Articular chondrocyte of knee joint (primary cell): ENCODE data around the gene SLC25A20. TPM values are rescaled to one million over a fixed set of nuclear protein-coding genes. Genes with fewer than 3 reads are reported as not detected.

ENCODE experiments used
- total RNA-seq: library from RNA; depleted of rRNA; stranded (reverse); fragments of >200 nt; gene quantifications from 2 replicates; pipeline ENCODE4 v1.2.3, GENCODE V29; 2012

SLC25A20 gene, protein sequence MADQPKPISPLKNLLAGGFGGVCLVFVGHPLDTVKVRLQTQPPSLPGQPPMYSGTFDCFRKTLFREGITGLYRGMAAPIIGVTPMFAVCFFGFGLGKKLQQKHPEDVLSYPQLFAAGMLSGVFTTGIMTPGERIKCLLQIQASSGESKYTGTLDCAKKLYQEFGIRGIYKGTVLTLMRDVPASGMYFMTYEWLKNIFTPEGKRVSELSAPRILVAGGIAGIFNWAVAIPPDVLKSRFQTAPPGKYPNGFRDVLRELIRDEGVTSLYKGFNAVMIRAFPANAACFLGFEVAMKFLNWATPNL
- 15.7 and 25.4 TPM in 2 replicates for total RNA-seq

DNA sequence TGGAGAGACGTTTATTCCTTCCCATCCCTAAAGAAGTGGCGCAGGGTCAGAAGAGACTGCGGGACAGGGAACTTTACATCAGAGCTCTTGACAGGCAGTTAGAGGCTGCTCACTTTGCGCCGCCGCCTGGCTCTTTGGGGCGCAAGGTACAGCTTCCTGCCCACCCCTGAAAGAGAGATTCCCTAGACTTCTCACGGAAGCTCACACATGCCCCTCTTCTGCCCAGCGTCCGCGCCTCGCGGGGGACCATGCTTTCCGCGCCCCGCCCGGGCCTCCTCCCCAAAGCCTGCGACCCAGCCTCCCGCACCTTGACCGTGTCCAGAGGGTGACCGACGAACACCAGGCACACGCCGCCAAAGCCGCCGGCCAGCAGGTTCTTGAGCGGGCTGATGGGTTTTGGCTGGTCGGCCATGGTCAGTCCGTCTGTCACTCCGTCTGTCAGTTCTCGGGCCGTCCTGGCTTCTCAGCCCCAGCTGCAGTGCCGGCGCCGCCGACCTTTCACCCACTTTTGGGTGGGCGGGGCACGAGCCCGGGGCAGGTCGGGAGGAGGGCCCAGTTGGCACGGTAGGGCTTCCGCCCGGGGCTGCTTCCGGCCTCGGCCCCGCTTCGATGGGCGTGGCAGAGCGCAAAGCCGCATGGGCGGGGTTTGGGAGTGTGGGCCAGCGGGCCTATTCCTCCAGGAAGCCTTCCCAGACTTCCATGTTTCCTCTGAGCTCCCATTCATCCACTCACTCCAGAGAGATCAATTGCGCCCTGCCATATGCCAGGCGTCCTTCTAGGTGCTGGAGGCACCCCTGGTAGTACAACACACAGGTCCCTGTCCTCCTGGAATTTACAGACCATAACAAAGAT is at the start of gene SLC25A20:
TSS of gene SLC25A20 (minus strand) at position 500 of the 852 bp plus-strand sequence. CDS start at position 412, 88 bp downstream.

DNA sequence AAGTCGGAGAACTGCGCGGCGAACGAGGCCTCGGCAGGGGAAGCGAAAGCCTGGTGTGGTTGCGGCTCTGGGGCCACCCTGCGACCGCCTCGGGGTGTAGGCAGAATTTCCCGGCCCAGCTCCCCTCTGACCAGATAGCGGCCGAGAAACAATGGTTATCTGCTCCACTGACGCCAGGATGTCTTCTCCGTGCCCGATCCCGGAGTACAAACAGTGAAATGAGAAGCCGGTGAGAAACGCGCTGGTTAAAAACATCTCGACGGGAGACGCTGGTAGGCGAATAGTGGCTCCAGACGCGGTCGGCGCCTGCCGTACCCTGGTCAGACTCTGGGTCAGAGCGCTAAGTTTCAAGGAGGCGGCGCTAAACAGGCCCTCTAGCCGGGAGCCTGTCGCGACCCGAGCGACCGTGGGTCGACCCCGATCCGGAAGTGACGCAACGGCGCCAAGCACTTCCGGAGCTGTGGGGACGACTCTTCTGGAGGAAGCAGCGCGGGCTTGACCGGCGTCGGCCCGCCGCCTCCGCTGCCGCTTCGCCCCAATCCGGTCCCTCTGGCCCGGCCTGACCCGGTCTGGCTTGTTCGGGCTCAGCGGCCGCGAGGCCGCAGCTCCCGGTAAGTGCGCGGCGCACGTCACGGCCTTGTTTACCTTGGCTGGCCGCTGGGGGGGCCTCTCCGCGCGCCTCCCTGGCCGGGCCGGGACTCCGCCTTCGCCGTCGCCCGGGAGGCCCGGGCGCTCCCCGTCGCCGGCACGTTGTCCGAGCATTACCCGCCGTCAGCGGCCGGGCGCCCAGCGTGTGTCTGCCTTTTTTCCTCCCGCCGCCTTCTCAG is 19.9 kb upstream of the SLC25A20 start, which contains the start of gene ARIH2:
TSS of gene ARIH2 (plus strand) at position 455 of the 827 bp plus-strand sequence. CDS start 8,717 bp downstream, outside the sequence.

DNA sequence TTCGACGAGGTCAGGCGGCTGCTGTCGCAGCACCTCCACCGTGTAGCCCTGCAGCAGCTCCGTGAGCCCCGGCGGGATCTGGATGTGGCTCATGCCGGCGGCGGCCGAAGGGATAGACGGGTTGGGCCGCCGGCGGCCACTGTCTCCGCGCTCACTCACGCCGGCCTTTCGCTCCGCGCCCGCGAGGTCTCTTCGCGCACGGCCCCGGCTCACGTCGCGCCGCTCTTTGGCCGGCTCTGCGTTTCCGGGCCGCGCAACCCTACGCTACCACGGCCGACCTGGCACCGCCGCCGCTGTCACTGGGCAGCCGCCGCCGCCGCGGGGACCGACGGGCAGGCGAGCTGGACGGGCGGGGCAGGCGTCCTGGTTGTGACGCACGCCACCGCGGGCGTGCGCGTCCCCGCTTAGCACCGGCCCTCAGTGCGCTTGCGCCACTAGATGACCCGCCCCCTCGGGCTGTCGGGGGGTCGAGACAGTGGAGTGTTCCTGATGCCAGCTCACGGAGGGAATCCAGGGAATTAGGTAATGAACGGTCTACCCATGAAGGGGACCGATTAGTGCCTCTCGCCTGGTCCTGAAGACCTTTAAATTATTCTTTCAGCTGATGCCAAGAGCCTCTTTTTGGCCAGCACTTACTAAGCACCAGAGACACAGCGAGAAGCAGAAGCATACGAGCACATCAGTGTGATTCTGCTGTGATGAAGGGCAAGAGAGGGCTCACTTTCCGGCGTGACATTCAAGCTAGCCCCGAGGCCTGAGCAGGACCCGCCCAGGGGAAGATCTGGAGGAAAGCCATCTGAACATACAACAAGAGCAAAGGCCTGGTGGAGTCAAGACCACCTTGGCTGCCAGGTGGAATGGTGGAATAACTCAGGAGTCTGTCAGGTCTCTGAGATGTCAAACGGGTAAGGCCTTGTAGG is 50.9 kb downstream of the SLC25A20 start, which contains the start of gene PRKAR2A:
TSS of gene PRKAR2A (minus strand) at position 371 of the 920 bp plus-strand sequence. CDS start at position 93, 278 bp downstream.

Other genes starting within 250 kb of the SLC25A20 start
- 1.3 and 1.4 TPM in 2 replicates for gene CELSR3, start 236.0 kb downstream of the SLC25A20 start, total RNA-seq
- gene NCKIPSD, start 213.0 kb downstream of the SLC25A20 start, total RNA-seq, result 9.7 and 17.1 TPM in 2 replicates
- 41.0 and 47.2 TPM in 2 replicates for gene IP6K2, start 181.7 kb downstream of the SLC25A20 start, total RNA-seq
- gene PRKAR2A, start 51.0 kb downstream of the SLC25A20 start, total RNA-seq, result 56.5 and 62.1 TPM in 2 replicates
- gene ARIH2, start 20.0 kb upstream of the SLC25A20 start, total RNA-seq, result 61.2 and 70.3 TPM in 2 replicates
- gene P4HTM, start 91.4 kb upstream of the SLC25A20 start, total RNA-seq, result 17.9 and 23.1 TPM in 2 replicates
- gene WDR6, start 108.5 kb upstream of the SLC25A20 start, total RNA-seq, result 49.0 and 74.4 TPM in 2 replicates
- gene DALRD3, start 119.7 kb upstream of the SLC25A20 start, total RNA-seq, result 40.8 and 44.0 TPM in 2 replicates
- gene NDUFAF3, start 123.2 kb upstream of the SLC25A20 start, total RNA-seq, result 36.6 and 46.3 TPM in 2 replicates
- 245 and 354 TPM in 2 replicates for gene IMPDH2, start 130.5 kb upstream of the SLC25A20 start, total RNA-seq
- 75.8 and 114 TPM in 2 replicates for gene QRICH1, start 195.2 kb upstream of the SLC25A20 start, total RNA-seq
- 293 and 338 TPM in 2 replicates for gene QARS1, start 205.9 kb upstream of the SLC25A20 start, total RNA-seq
- gene USP19, start 221.9 kb upstream of the SLC25A20 start, total RNA-seq, result 30.4 and 34.6 TPM in 2 replicates
- gene LAMB2, start 234.2 kb upstream of the SLC25A20 start, total RNA-seq, result 276 and 322 TPM in 2 replicates